Measurements from ENCODE around the gene ALDH9A1. TPM values are rescaled to one million over a fixed set of nuclear protein-coding genes. Genes with fewer than 3 reads are reported as not detected.

The ALDH9A1 gene
- total and polyA plus RNA-seq, 10 of the 15 experiments (the other 5 are each of a cell fraction or from before 2014, with no cell fraction given): 25.7 to 106 (median 36.3) TPM

DNA sequence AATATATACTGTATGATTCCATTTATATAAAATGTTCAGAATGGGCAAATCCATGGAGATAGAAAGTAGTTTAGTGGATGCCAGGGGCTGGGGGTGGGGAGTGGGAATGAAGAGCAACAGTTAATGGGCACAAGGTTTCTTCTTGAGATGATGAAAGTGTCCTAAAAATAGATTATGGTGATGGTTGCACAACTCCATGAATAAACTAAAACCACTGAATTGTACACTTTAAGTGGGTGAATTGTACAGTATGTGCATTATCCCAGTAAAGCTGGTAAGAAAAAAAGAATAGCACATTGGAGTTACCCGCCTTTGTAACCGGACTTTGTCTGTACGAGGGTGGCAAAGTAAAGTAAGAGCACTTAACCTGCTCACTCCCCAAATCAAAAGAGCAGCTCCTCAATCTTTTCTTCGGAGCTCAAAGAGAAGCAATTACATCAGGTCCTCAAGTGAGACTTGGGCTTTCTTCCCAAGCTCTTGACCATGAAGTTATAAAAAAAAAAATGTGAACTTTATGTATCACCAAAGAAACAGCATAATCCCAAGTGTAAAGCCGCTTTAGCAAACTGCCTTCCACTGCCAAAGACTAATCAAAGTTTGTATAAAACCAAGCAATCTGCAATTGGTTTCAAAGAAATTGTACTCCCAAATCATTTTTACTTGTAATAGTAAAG is 32.1 kb downstream of the ALDH9A1 start:
- Histone ChIP-seq H3K4me2 (ENCODE audit: control insufficient read depth, insufficient read depth) (no peak overlapping the region), H3K9ac (ENCODE audit: control insufficient read depth, insufficient read depth, low read length) (no peak overlapping the region), H3K9me3 (replicated peaks; ENCODE audit: control insufficient read depth, insufficient read depth, low read length) (no peaks in the 10 kb centered on the region; the same call in 2 of the 3 replicates), H3K27ac (ENCODE audit: control insufficient read depth, insufficient read depth) (no peak overlapping the region), H3K4me1 (ENCODE audit: control insufficient read depth, insufficient read depth, low read length) (no peaks in the 10 kb centered on the region), H3K79me2 (ENCODE audit: control insufficient read depth, insufficient read depth, low read length) (no peaks in the 10 kb centered on the region), H3K27me3 (replicated peaks in 1 of 2; ENCODE audit: control insufficient read depth in 2 of 2, insufficient read depth in 2 of 2, low read length in 1 of 2) (no peaks in the 10 kb centered on the region), H3K4me3 (no peak overlapping the region), H2AFZ (ENCODE audit: control insufficient read depth, low read depth, low read length) (no peak overlapping the region), H4K20me1 (ENCODE audit: control insufficient read depth, insufficient read depth) (no peaks in the 10 kb centered on the region), H3K36me3 (ENCODE audit: control insufficient read depth in 2 of 2, insufficient read depth in 2 of 2, low read length in 1 of 2) (peaks cover 12 to 51% of the 10 kb centered on the region in 2 experiments)
- RAD21 ChIA-PET (ENCODE audit: unreplicated experiment): no interaction called here
- SMC1A ChIA-PET (ENCODE audit: uncharacterized antibody, unreplicated experiment): interaction anchor here (0.6 to 1.5 kb wide), 3 partner anchors 9 to 219 kb away, joined by 3 to 4 read pairs (median 3); no protein-coding TSS in a partner anchor
- no peak for TF ChIP-seq KAT2A (conservative IDR thresholded peaks at IDR 0.05; ENCODE audit: control insufficient read depth, low read depth, low read length)
- TF ChIP-seq LARP7 (IDR thresholded peaks at IDR 0.05): no peak
- TF ChIP-seq, protein P1, sequence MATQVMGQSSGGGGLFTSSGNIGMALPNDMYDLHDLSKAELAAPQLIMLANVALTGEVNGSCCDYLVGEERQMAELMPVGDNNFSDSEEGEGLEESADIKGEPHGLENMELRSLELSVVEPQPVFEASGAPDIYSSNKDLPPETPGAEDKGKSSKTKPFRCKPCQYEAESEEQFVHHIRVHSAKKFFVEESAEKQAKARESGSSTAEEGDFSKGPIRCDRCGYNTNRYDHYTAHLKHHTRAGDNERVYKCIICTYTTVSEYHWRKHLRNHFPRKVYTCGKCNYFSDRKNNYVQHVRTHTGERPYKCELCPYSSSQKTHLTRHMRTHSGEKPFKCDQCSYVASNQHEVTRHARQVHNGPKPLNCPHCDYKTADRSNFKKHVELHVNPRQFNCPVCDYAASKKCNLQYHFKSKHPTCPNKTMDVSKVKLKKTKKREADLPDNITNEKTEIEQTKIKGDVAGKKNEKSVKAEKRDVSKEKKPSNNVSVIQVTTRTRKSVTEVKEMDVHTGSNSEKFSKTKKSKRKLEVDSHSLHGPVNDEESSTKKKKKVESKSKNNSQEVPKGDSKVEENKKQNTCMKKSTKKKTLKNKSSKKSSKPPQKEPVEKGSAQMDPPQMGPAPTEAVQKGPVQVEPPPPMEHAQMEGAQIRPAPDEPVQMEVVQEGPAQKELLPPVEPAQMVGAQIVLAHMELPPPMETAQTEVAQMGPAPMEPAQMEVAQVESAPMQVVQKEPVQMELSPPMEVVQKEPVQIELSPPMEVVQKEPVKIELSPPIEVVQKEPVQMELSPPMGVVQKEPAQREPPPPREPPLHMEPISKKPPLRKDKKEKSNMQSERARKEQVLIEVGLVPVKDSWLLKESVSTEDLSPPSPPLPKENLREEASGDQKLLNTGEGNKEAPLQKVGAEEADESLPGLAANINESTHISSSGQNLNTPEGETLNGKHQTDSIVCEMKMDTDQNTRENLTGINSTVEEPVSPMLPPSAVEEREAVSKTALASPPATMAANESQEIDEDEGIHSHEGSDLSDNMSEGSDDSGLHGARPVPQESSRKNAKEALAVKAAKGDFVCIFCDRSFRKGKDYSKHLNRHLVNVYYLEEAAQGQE (IDR thresholded peaks at IDR 0.05; ENCODE audit: low read depth, low read length): no peak
- TF ChIP-seq FOXK2 (IDR thresholded peaks at IDR 0.05): no peak
- no peak for TF ChIP-seq SUPT20H (IDR thresholded peaks at IDR 0.05; ENCODE audit: borderline replicate concordance, control insufficient read depth, low read depth, low read length)
- TF ChIP-seq HDAC2 (IDR thresholded peaks at IDR 0.05): no peak
- TF ChIP-seq PAX5 (IDR thresholded peaks at IDR 0.05; ENCODE audit: borderline replicate concordance, low read depth, low read length): no peak
- TF ChIP-seq STAT3 (IDR thresholded peaks at IDR 0.05; ENCODE audit: low read depth, low read length): no peak
- CTCF ChIA-PET: no interaction called here
- POLR2A ChIA-PET: no interaction called here
- 90% methylated on average over 5 of the region's 5 CpGs for WGBS (ENCODE audit: insufficient coverage, insufficient replicate concordance, low lambda C conversion rate, missing lambda C conversion rate)
- BruUV-seq (replicated peaks): no TSS peak
- no peak for ATAC-seq
- in situ Hi-C loops (cut with MboI) (no loop called here), intact Hi-C loops (cut with micrococcal nuclease; ENCODE audit: unreplicated experiment) (no loop called here)
- no peak for FAIRE-seq
- DNase-seq (ENCODE audit: low read depth, low spot score): no peak

Measured in GM12878 (cell line).